Measurements from ENCODE around the gene CFB.
A peak's percentile ranks its signal among the peaks of the same experiment; 100 is the strongest.
"Not testable (repeated sequence)": the region's sequence is repeated elsewhere in the genome, so short reads cannot be mapped to it uniquely, and the experiment has no call there.

CFB gene

DNA sequence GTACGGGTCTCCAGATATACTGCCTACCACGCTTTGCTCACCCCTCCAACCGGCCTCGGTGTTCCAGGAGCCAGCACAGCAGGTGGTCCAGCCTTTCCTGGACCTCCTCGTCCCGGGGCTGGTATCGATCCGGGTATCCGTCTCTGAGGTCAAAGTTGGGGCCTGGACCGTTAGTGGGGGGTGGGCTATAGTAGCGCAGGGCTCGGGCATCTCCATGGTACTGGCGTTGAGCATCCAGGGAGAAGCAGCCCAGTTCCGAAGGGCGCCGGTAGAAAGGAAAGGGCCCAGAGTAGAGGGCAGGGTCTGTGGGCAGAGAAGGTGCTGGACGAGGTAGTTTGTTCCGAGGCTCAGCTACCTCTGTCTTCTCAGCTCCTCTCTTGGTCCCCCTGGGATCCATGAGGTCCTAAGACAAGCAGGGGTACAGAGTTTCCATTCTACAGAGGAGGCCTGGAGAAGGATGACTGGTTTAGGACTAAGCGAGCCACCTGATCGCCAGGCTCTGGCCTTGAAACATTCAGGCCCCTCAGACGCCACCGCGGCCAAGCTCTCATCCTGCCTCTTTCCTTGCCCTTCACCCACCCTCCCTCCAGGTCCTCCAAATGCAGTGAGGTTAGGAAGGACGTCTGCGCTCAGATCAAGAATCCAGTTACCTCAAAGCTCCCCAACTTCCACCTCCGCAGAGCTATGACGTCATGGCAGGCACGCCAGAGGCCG lies 25.5 kb downstream of the CFB start:
- DNase-seq (ENCODE audit: low read depth in 2 of 2) = no peak

DNA sequence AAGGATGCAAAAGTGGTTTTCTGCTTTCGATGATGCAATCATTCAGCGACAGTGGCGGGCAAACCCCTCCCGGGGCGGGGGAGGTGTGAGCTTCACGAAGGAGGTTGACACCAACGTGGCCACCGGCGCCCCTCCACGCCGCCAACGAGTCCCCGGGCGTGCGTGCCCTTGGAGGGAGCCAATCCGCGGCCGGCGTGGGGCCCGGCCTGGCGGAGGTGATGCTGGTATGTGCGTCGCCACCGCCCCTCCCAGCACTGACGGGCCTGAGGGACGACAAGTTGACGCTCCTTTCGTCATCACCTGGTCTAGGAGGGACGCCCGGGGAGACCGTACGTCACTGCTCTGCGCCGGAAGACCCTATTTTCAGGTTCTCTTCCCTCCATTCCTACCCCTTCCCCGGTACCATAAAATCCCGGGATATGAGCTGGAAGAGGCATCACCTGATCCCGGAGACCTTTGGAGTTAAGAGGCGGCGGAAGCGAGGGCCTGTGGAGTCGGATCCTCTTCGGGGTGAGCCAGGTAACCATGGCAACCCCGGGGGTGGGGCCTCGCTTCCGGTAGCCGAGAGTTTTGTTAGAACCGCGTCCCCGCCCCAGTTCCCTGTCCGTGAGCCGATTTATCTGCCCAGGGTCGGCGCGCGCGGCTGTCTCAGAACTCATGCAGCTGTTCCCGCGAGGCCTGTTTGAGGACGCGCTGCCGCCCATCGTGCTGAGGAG lies 26.3 kb downstream of the CFB start, which contains the start of gene DXO:
Gene DXO, minus strand, starts transcription at position 146 of the 716 bp plus-strand sequence. CDS start 463 bp downstream, outside the sequence.
- DNase-seq (ENCODE audit: low read depth in 2 of 2) = peak; percentile 88 to 93

DNA sequence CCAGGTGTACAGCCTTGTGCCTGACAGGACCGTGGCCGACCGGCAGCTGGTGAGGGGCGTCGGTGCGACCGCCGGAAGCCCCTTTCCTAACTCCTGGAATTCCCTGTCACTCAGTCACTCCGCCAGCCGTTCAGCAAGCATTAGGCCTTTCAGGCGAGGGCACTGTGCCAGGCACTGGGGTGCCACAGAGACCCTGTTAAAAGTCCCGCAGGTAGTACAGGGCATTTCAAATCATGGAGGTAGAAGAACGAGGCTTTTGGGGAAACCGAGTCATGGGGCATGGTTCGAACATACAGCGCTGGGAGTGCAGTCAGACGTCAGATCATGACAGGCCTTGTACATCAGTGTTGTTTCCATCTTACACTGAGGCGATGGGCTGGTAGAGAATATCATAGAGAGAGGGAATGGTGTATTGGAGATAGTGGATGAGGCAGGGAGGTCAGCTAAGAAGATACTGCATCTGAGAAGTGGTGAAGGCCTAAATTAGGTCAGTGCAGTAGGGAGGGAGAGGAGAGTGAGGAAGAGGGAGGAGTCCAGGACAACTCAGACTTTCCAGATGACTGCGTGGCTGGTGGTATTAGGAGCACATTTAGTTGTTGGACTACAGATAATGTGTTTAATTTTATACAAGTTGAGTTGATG lies 26.9 kb downstream of the CFB start:
- no peak for DNase-seq (ENCODE audit: low read depth in 2 of 2)

DNA sequence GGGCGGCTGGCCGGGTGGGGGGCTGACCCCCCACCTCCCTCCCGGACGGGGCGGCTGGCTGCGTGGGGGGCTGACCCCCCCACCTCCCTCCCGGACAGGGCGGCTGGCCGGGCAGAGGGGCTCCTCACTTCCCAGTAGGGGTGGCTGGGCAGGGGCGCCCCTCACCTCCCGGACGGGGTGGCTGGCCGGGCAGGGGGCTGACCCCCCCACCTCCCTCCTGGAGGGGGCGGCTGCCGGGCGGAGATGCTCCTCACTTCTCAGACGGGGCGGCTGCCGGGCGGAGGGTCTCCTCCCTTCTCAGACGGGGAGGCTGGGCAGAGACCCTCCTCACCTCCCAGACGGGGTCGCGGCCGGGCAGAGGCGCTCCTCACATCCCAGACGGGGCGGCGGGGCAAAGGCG lies 30.2 kb downstream of the CFB start:
- DNase-seq (ENCODE audit: low read depth in 2 of 2) = not testable (repeated sequence)

DNA sequence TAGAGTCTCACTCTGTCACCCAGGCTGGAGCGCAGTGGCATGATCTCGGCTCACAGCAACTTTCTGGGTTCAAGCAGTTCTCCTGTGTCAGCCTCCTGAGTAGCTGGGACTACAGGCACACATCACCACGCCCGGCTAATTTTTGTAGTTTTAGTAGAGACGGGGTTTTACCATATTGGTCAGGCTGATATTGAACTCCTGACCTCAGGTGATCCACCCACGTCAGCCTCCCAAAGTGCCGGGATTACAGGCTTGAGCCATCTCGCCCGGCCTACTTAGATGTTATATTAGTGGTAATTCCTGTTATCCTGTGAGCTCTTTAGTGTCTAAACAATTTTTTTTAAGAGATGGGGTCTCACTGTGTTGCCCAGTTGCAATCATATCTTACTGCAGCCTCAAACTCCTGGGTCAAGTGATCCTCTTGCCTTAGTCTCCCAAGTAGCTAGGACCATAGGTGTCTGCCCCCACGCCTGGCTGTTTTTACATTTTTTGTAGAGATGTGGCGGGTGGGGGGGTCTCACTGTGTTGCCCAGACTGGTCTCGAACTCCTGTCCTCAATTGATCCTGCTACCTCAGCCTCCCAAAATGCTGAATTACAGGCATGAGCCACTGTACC lies 32.0 kb downstream of the CFB start:
- DNase-seq (ENCODE audit: low read depth in 2 of 2) = no peak

DNA sequence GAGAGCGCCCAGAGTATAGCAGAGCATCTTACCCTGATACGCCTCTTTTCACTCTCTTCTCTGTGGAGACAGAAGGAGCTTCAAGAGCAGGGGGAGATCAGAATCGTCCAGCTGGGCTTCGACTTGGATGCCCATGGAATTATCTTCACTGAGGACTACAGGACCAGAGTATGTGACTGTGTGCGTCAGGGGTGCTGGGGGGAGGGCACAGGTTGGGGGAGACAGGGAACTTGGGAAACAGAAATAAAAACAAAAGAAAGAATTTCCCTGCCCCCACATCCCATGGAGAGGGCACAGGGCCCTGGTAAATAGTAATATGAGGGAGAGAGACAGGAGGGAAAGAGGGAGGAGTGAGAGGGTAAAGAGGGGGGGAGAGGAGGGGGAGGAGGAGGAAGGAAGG lies 32.9 kb downstream of the CFB start:
- no peak for DNase-seq (ENCODE audit: low read depth in 2 of 2)

DNA sequence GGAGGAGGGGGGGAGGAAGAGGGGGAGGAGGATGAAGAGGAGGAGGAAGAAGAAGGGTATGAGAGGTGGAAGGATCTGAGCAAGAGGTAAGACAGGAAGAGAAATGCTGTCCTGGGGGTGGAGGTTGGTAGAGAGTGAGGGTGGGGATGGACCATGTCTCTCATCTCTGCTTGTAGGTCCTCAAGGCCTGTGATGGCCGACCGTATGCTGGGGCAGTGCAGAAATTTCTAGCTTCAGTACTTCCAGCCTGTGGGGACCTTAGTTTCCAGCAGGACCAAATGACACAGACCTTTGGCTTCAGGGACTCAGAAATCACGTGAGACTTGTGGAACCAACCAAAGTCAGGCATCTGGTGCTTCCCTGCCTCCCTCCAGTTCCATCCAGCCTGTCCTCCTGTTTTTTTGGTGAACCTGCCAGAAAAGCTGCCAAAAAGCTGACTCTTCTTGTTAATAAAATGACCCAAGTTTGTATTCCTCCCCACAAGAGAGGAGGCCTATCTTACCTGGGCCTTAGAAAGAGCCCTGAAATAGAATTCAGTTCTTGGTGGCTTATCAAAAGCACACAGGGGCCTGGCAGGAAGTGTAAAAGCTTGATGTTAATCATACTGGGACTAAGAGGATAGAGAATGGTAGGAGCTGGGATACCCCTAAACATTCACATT lies 33.5 kb downstream of the CFB start:
- no peak for DNase-seq (ENCODE audit: low read depth in 2 of 2)

DNA sequence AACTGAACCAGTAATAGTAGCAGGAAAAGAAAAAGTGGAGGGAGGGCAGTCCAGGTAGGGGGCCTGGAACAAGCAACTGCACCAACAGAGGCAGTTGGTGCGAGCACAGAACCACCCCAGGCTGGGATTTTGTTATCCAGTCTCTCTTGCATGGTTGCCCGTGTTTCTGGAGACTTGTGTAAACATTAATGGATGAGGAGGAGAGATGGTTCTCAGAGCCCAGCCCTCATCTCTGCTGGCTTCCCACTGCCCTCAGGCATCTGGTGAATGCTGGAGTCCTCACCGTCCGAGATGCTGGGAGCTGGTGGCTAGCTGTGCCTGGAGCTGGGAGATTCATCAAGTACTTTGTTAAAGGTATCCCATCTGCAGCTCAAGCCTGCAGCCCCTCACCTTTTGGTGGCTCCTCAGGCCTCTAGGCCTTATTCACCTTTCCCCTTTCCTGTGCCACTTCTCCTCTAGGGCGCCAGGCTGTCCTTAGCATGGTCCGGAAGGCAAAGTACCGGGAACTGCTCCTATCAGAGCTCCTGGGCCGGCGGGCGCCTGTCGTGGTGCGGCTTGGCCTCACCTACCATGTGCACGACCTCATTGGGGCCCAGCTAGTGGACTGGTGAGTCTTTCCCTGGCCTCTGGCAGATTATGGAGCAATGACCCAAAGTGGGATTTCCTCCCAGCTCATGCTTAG lies 34.4 kb downstream of the CFB start:
- not testable (repeated sequence) for DNase-seq (ENCODE audit: low read depth in 2 of 2)

DNA sequence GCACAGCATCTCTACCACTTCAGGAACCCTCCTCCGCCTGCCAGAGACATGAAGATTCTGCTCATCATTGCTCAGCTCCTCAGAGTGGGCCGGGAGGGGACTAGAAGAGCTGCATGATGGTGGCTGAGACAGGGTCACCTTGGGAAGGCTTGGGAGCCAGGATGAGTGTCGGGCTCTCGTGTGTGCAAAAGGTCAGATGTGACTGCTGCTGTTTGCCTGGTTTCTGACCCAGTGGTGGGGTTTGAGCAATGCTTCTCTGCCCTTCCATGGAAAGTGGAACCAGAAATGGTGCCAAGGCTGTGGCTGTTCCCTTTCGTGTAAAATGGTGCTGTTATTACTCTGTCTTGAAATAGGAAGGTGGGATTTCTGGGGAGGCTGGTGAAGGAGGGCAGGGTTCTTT lies 35.1 kb downstream of the CFB start:
- not testable (repeated sequence) for DNase-seq (ENCODE audit: low read depth in 2 of 2)

DNA sequence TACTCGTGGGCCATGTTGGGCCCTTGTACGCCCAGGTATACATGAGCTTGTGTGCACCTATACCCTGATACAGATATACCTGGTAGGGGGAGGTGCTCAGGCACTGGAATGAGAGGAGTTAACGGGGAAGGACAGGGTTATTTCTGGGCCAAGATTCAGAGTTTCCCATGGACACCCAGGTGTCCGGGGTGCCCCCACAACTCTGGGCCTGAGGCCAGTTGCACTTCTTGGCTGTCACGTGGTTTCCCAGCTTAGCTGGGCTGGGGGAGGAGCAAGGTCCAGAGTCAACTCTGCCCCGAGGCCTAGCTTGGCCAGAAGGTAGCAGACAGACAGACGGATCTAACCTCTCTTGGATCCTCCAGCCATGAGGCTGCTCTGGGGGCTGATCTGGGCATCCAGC lies 35.8 kb downstream of the CFB start, which contains the start of gene C4A:
Gene C4A, plus strand, starts transcription at position 314 of the 400 bp plus-strand sequence. Its CDS starts 51 bp downstream, at position 365.
- not testable (repeated sequence) for DNase-seq (ENCODE audit: low read depth in 2 of 2)

DNA sequence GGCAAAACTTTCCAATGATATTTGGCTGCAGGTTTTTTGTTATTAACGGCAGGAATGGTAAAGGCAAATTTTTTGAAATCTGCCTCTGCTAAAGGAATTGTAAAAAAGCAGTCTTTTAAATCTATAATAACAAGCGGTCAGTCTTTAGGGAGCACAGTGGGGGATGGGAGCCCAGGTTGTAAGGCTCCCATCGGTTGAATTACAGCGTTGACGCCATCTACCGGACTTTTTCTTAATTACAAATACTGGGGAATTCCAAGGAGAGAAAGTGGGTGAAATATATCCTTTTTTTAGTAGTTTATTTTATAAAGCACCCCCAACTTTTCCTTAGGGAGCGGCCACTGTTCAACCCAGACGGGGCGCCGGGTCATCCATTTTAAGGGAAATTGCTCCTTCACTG lies 43.5 kb downstream of the CFB start:
- DNase-seq (ENCODE audit: low read depth in 2 of 2) = not testable (repeated sequence)

DNA sequence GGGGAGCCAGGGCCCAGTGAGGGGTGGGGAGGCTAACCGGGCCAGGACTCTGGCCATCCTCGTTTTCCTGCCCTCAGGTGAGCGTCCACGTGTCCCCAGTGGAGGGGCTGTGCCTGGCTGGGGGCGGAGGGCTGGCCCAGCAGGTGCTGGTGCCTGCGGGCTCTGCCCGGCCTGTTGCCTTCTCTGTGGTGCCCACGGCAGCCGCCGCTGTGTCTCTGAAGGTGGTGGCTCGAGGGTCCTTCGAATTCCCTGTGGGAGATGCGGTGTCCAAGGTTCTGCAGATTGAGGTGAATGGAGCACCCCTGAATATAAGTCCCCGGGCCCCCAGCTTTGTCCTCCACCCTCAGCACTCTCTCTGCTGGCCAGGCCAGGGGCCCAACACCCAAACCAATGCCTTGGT lies 48.5 kb downstream of the CFB start:
- not testable (repeated sequence) for DNase-seq (ENCODE audit: low read depth in 2 of 2)

DNA sequence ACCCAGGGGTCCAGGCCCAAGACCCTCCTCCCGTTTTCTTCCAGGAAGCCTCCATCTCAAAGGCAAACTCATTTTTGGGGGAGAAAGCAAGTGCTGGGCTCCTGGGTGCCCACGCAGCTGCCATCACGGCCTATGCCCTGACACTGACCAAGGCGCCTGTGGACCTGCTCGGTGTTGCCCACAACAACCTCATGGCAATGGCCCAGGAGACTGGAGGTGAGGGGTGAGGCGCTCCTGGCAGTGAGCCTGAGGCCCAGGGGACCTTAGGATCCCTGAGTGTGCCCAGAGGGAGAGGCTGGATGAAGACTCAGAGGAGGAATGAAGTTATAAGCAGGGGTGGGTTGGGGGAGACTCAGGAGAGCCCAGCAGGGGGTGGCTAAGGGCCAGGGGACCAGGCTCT lies 50.5 kb downstream of the CFB start:
- DNase-seq (ENCODE audit: low read depth in 2 of 2) = not testable (repeated sequence)
